OCI-LY3 (cell line): ENCODE measurements around the gene ACP6.

Experiments used
- EZH2phosphoT487 ChIP-seq: fragments of 200-600 bp; shearing (Covaris generic); IDR thresholded peaks from 2 replicates; pipeline ENCODE4 v1.6.1; 2018; ENCODE audit warnings: antibody characterized with exemption, mixed run types, low read depth
- TF ChIP-seq, protein P1 (sequence below): fragments of 200-600, 300-600 bp; sonication (generic); IDR thresholded peaks from 2 replicates; pipeline ENCODE4 v1.5.1; 2014; ENCODE audit warnings: antibody characterized with exemption, low read length, low read depth

DNA sequence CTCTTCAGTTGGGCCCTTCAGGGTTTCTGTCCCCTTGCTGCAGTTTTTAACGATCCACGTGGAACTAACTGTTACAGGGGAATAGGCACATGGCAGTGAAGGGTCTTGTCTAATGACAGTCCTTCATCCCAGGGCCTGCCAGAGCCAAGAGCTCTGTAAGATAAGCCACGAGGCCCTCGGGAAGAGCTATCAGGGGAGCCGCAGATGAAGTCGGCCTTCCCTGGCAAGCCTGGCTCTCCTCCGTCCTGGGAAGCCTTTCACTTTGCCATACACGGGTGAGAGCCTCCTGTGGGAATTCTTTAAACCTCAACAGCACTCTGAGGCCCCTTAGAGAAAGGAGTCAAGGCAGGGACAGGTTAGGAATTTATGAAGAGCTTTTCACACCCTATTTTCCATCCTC lies 29.0 kb downstream of the ACP6 start:
- TF ChIP-seq, protein P1, sequence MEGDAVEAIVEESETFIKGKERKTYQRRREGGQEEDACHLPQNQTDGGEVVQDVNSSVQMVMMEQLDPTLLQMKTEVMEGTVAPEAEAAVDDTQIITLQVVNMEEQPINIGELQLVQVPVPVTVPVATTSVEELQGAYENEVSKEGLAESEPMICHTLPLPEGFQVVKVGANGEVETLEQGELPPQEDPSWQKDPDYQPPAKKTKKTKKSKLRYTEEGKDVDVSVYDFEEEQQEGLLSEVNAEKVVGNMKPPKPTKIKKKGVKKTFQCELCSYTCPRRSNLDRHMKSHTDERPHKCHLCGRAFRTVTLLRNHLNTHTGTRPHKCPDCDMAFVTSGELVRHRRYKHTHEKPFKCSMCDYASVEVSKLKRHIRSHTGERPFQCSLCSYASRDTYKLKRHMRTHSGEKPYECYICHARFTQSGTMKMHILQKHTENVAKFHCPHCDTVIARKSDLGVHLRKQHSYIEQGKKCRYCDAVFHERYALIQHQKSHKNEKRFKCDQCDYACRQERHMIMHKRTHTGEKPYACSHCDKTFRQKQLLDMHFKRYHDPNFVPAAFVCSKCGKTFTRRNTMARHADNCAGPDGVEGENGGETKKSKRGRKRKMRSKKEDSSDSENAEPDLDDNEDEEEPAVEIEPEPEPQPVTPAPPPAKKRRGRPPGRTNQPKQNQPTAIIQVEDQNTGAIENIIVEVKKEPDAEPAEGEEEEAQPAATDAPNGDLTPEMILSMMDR = no peak
- TF ChIP-seq EZH2phosphoT487 = no peak
